ENCODE measurements around the gene ACIN1. TPM values are rescaled to one million over a fixed set of nuclear protein-coding genes. Genes with fewer than 3 reads are reported as not detected.

The ACIN1 gene
- total and polyA plus RNA-seq, 9 of the 15 experiments (the other 6 are each of a cell fraction or from before 2014, with no cell fraction given) = 5.0 to 196 (median 129) TPM

DNA sequence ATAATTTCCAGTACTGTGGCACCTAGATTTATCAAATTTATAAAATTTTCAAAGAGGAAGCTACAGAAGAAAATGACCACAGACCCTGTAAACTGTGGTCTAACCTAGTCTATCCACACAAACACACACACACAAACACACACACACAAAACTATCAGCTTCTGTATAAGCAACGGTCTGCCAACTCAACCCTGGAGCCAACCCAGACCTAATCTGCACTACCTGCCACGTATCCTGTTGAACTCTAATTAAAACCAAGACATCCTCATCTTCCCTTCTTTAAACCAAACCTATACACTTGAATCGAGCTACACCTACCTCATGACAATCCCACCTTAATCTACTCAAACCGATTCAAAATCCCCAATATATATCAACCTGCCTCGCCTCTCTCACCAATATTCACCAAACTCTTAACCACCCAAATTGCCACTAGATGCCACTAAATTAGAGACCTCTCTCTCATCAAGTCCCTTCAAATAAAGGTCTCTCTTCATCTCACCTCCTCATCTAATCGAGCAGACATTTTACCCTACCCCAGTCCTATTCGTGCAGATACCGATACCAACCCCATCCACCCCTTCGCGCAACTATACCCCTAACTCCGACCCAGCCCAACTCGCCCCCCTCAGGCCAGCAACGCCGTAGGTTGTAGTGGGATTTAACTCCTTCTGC is 808 bp downstream of the ACIN1 start (continued):
- 0 out of 4 replicates have a peak, but pooled peaks of 1 of the 2 experiments have one; percentile 13 for TF ChIP-seq RAD21 (CRISPR knock-in tag; conservative IDR thresholded peaks at IDR 0.05 in 1 of 2, IDR thresholded peaks at IDR 0.05 in 1 of 2)
- peak; percentile 80; the same call in 1 of the 2 replicates for TF ChIP-seq TRIM25 (IDR thresholded peaks at IDR 0.05; ENCODE audit: borderline replicate concordance)
- TF ChIP-seq ZBTB7A (IDR thresholded peaks at IDR 0.05; ENCODE audit: borderline replicate concordance, control insufficient read depth, low read depth, low read length) = peak; percentile 81
- TF ChIP-seq SMARCA5 (IDR thresholded peaks at IDR 0.05) = peak; percentile 83; the same call in 1 of the 2 replicates
- TF ChIP-seq POU5F1 (IDR thresholded peaks at IDR 0.05; ENCODE audit: borderline replicate concordance, low read depth, low read length, partially characterized antibody) = no peak
- peak; percentile 62; the same call in 1 of the 2 replicates for TF ChIP-seq ZC3H8 (IDR thresholded peaks at IDR 0.05)
- peak; percentile 75 for TF ChIP-seq NKRF (IDR thresholded peaks at IDR 0.05; ENCODE audit: borderline replicate concordance)
- TF ChIP-seq, protein P1, sequence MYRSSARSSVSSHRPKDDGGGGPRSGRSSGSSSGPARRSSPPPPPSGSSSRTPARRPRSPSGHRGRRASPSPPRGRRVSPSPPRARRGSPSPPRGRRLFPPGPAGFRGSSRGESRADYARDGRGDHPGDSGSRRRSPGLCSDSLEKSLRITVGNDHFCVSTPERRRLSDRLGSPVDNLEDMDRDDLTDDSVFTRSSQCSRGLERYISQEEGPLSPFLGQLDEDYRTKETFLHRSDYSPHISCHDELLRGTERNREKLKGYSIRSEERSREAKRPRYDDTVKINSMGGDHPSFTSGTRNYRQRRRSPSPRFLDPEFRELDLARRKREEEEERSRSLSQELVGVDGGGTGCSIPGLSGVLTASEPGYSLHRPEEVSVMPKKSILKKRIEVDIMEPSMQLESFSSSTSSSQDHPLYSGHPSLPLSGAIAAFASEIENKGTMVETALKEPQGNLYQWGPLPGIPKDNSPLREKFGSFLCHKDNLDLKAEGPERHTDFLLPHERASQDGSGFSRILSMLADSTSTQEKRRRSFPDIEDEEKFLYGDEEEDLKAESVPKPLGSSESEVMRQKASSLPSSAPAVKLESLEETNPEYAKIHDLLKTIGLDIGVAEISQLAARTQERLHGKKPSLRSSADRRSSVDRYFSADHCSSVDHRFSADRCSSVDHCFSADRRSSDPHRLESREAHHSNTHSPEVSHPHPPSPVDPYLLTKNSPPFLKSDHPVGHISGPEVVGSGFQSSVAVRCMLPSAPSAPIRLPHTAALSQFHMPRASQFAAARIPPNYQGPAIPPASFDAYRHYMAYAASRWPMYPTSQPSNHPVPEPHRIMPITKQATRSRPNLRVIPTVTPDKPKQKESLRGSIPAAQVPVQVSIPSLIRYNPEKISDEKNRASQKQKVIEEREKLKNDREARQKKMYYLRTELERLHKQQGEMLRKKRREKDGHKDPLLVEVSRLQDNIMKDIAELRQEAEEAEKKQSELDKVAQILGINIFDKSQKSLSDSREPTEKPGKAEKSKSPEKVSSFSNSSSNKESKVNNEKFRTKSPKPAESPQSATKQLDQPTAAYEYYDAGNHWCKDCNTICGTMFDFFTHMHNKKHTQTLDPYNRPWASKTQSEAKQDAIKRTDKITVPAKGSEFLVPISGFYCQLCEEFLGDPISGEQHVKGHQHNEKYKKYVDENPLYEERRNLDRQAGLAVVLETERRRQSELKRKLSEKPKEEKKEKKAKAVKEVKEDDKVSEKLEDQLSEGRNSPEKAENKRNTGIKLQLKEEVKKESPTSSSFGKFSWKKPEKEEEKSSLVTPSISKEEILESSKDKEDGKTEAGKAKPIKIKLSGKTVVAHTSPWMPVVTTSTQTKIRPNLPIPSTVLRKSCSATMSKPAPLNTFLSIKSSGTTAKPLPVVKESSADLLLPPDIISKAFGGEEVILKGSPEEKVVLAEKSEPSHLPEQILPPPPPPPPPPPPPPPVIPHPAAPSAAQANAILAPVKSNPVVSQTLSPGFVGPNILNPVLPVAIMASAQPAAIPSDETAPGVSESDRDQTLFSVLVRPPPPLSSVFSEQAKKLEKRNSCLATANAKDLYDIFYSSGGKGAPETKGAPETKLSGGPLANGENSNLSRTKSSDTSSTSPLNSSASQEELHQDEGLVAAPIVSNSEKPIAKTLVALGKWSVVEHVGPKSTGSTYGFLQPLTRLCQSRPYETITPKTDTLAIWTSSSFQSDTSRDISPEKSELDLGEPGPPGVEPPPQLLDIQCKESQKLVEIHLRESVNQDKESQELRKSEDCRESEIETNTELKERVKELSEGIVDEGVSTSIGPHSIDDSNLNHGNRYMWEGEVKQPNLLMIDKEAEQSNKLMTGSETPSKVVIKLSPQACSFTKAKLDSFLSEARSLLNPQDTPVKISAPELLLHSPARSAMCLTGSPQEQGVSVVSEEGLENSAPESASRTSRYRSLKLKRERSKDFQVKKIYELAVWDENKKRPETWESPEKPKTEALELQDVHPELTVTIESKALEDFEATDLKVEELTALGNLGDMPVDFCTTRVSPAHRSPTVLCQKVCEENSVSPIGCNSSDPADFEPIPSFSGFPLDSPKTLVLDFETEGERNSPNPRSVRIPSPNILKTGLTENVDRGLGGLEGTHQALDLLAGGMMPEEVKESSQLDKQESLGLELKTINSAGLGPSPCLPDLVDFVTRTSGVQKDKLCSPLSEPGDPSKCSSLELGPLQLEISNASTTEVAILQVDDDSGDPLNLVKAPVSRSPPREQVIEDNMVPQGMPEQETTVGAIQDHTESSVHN (IDR thresholded peaks at IDR 0.05; ENCODE audit: borderline replicate concordance in 1 of 2, low read depth in 1 of 2) = peak in 1 of 2 experiments; percentile 37; a peak in 1 of 4 replicates
- no peak for TF ChIP-seq GATAD2B (IDR thresholded peaks at IDR 0.05; ENCODE audit: borderline replicate concordance)
- TF ChIP-seq EP300 (IDR thresholded peaks at IDR 0.05; ENCODE audit: low read length) = 0 out of 2 replicates have a peak, but pooled peaks have one; percentile 9
- no peak for TF ChIP-seq PML (IDR thresholded peaks at IDR 0.05; ENCODE audit: low read length)
- 0 out of 2 replicates have a peak, but pooled peaks have one; percentile 33 for TF ChIP-seq LEF1 (IDR thresholded peaks at IDR 0.05)
- 0 out of 2 replicates have a peak, but pooled peaks have one; percentile 83 for TF ChIP-seq DNMT1 (IDR thresholded peaks at IDR 0.05)
- no peak; the same call in 1 of the 2 replicates for TF ChIP-seq ZNF133 (CRISPR knock-in tag; IDR thresholded peaks at IDR 0.05)
- TF ChIP-seq ZBTB17 (CRISPR knock-in tag; IDR thresholded peaks at IDR 0.05) = no peak

Data from K562 (cell line).